ENCODE measurements around the gene ROBO1.

The ROBO1 gene

DNA sequence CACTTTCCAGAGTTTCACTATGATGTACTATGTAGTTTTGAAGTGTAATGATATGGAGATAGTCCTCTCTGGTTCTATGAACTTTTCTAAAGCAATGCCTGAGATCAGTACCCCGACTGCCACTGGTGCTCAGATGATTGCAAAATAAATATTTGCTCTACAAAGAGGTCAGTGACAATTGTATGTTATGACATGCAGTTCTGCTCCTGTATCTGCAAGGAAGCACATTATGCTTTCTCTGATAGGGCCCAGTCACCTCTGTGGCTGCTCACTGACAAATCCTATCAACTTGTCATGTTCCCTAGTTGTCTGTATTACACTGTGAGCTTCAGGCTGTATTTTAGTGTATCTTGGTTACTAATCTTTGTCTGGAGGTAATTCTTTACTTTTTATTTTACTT lies 362.6 kb downstream of the ROBO1 start:
- FAIRE-seq (no peak), DNase-seq (ENCODE audit: insufficient read length) (no peak)
- TF ChIP-seq POLR2AphosphoS5 (IDR thresholded peaks at IDR 0.05; ENCODE audit: low read depth, low read length) (no peak), POLR2A (IDR thresholded peaks at IDR 0.05; ENCODE audit: low read depth, low read length) (no peak), TAF1 (IDR thresholded peaks at IDR 0.05; ENCODE audit: borderline replicate concordance, low read depth, low read length) (no peak)

- DNase-seq (ENCODE audit: insufficient read length) (no peak), FAIRE-seq (no peak)
- no peak for TF ChIP-seq TAF1 (IDR thresholded peaks at IDR 0.05; ENCODE audit: borderline replicate concordance, low read depth, low read length)
- no peak for TF ChIP-seq POLR2AphosphoS5 (IDR thresholded peaks at IDR 0.05; ENCODE audit: low read depth, low read length)
- TF ChIP-seq POLR2A (IDR thresholded peaks at IDR 0.05; ENCODE audit: low read depth, low read length) = no peak
Measured at GRCh38 chr3:79396595-79396994, 371.2 kb downstream of the ROBO1 start.

DNA sequence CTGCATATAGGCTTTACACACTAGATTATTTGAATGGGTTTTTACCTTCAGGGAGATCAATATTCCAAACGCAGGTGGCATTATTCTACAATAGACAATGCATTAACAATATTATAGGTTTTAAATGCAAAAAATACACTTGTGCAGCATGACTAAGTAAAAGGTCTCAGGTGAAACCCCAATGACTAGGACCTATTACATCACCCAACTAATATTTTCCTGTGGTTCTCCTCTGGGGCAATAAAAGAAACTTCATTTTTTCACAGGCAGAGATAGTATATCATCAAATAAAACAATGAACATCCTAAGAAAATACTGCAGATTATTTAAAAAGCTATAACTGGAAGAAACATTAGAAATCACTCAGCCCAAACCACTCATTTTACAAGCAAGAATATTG lies 375.3 kb downstream of the ROBO1 start:
- FAIRE-seq (no peak), DNase-seq (ENCODE audit: insufficient read length) (no peak)
- no peak for TF ChIP-seq TAF1 (IDR thresholded peaks at IDR 0.05; ENCODE audit: borderline replicate concordance, low read depth, low read length)
- no peak for TF ChIP-seq POLR2A (IDR thresholded peaks at IDR 0.05; ENCODE audit: low read depth, low read length)
- no peak for TF ChIP-seq POLR2AphosphoS5 (IDR thresholded peaks at IDR 0.05; ENCODE audit: low read depth, low read length)

DNA sequence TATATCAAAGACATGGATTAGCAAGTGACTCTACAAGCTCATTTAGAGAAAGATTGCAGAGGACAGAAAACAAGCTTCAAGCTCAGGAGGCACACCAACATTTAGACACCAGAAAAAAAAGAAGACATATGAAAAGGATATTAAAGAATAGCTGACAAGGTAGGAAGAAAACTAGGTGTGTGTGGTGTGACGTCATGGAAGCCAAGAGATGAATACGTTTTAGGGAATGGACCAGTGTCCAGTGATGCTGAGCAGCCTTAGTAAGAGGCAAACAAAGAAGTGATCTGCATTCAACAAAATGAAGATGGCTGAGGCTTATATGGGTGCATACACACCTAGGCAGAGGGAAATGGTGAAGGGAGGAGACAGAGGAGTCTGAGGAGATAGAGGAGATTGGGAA lies 377.4 kb downstream of the ROBO1 start:
- DNase-seq (ENCODE audit: insufficient read length) (no peak), FAIRE-seq (no peak)
- TF ChIP-seq POLR2A (IDR thresholded peaks at IDR 0.05; ENCODE audit: low read depth, low read length) (no peak), TAF1 (IDR thresholded peaks at IDR 0.05; ENCODE audit: borderline replicate concordance, low read depth, low read length) (no peak), POLR2AphosphoS5 (IDR thresholded peaks at IDR 0.05; ENCODE audit: low read depth, low read length) (no peak)

DNA sequence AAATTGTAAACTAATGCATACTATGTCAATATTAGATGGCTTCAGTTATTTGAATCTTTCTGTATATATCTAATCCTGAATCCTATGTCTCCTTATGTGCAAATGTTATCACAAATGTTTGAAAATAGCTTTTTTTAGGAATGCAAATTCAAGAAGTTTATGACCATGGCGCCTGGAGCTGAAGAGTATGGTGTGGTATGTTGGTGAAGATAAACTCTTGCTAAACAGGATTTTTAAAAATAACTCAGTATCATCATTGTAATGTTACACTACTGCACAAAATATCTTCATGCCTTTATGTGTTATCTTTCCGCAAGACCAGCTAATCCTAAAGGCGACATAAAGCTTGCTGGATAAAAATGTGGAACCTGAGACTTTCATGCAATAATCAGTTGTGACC lies 382.6 kb downstream of the ROBO1 start:
- no peak for FAIRE-seq
- no peak for TF ChIP-seq POLR2AphosphoS5 (IDR thresholded peaks at IDR 0.05; ENCODE audit: low read depth, low read length)
- TF ChIP-seq TAF1 (IDR thresholded peaks at IDR 0.05; ENCODE audit: borderline replicate concordance, low read depth, low read length) = no peak
- TF ChIP-seq POLR2A (IDR thresholded peaks at IDR 0.05; ENCODE audit: low read depth, low read length) = no peak

GRCh38 chr3:79383402-79384012 lies 384.3 kb downstream of the ROBO1 start:
- no peak for DNase-seq (ENCODE audit: insufficient read length)
- FAIRE-seq = no peak
- TF ChIP-seq TAF1 (IDR thresholded peaks at IDR 0.05; ENCODE audit: borderline replicate concordance, low read depth, low read length) (no peak), POLR2AphosphoS5 (IDR thresholded peaks at IDR 0.05; ENCODE audit: low read depth, low read length) (no peak), POLR2A (IDR thresholded peaks at IDR 0.05; ENCODE audit: low read depth, low read length) (no peak)

More for the DNA sequence above, 382.6 kb downstream of the ROBO1 start:
- no peak for DNase-seq (ENCODE audit: insufficient read length)

DNA sequence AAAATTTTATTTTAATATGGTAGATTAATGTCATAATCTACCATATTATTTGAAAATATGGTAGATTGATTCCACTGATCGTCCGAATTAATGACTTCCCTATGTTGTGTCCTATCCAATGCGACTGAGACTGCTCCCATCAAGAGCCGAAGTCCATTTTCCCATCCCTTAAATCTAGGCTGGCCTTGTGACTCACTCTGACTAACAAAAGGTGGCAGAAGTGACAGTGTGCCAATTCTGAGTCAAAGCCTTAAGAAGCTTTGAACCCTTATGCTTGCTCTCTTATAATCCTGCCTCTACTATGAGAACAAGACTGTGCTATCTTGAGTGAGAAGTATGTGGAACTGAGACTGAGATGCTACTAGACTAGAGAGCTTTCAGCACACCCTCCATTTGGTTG lies 387.2 kb downstream of the ROBO1 start:
- TF ChIP-seq POLR2AphosphoS5 (IDR thresholded peaks at IDR 0.05; ENCODE audit: low read depth, low read length) = no peak
- no peak for TF ChIP-seq TAF1 (IDR thresholded peaks at IDR 0.05; ENCODE audit: borderline replicate concordance, low read depth, low read length)
- no peak for TF ChIP-seq POLR2A (IDR thresholded peaks at IDR 0.05; ENCODE audit: low read depth, low read length)
- FAIRE-seq (no peak), DNase-seq (ENCODE audit: insufficient read length) (no peak)

- DNase-seq (ENCODE audit: insufficient read length) = no peak
- TF ChIP-seq POLR2AphosphoS5 (IDR thresholded peaks at IDR 0.05; ENCODE audit: low read depth, low read length) = no peak
- no peak for TF ChIP-seq TAF1 (IDR thresholded peaks at IDR 0.05; ENCODE audit: borderline replicate concordance, low read depth, low read length)
- no peak for TF ChIP-seq POLR2A (IDR thresholded peaks at IDR 0.05; ENCODE audit: low read depth, low read length)
- FAIRE-seq = no peak
Measured at GRCh38 chr3:79378064-79378463, 389.7 kb downstream of the ROBO1 start.

- DNase-seq (ENCODE audit: insufficient read length) (no peak), FAIRE-seq (no peak)
- TF ChIP-seq POLR2A (IDR thresholded peaks at IDR 0.05; ENCODE audit: low read depth, low read length) (no peak), POLR2AphosphoS5 (IDR thresholded peaks at IDR 0.05; ENCODE audit: low read depth, low read length) (no peak), TAF1 (IDR thresholded peaks at IDR 0.05; ENCODE audit: borderline replicate concordance, low read depth, low read length) (no peak)
Measured at GRCh38 chr3:79369306-79369705, 398.5 kb downstream of the ROBO1 start.

- DNase-seq (ENCODE audit: insufficient read length) (no peak), FAIRE-seq (no peak)
- no peak for TF ChIP-seq TAF1 (IDR thresholded peaks at IDR 0.05; ENCODE audit: borderline replicate concordance, low read depth, low read length)
- TF ChIP-seq POLR2A (IDR thresholded peaks at IDR 0.05; ENCODE audit: low read depth, low read length) = no peak
- no peak for TF ChIP-seq POLR2AphosphoS5 (IDR thresholded peaks at IDR 0.05; ENCODE audit: low read depth, low read length)
Measured at GRCh38 chr3:79368403-79368802, 399.4 kb downstream of the ROBO1 start.

DNA sequence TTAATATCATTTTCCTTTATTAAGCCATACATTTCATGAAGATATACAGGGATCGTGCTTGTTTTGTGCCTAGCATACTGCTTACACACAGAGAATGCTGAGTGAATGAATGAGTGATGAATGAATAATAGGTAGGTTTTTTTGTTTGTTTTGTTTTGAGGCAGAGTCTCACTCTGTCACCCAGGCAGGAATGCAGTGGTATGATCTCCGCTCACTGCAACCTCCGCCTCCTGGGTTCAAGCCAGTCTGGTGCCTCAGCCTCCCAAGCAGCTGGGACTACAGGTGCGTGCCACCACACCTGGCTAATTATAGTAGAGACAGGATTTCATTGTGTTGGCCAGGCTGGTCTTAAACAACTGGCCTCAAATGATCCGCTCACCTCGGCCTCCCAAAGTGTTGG lies 400.0 kb downstream of the ROBO1 start:
- FAIRE-seq (no peak), DNase-seq (ENCODE audit: insufficient read length) (no peak)
- TF ChIP-seq POLR2A (IDR thresholded peaks at IDR 0.05; ENCODE audit: low read depth, low read length) = no peak
- no peak for TF ChIP-seq TAF1 (IDR thresholded peaks at IDR 0.05; ENCODE audit: borderline replicate concordance, low read depth, low read length)
- TF ChIP-seq POLR2AphosphoS5 (IDR thresholded peaks at IDR 0.05; ENCODE audit: low read depth, low read length) = no peak

- no peak for DNase-seq (ENCODE audit: insufficient read length)
- no peak for TF ChIP-seq POLR2A (IDR thresholded peaks at IDR 0.05; ENCODE audit: low read depth, low read length)
- TF ChIP-seq TAF1 (IDR thresholded peaks at IDR 0.05; ENCODE audit: borderline replicate concordance, low read depth, low read length) = no peak
- no peak for TF ChIP-seq POLR2AphosphoS5 (IDR thresholded peaks at IDR 0.05; ENCODE audit: low read depth, low read length)
- FAIRE-seq = no peak
Measured at GRCh38 chr3:79367066-79367465, 400.7 kb downstream of the ROBO1 start.

Data from GM12892 (cell line).